ENCODE data around the gene DNAH2. TPM values are rescaled to one million over a fixed set of nuclear protein-coding genes. Genes with fewer than 3 reads are reported as not detected.

The DNAH2 gene
- total and polyA plus RNA-seq, 9 of the 15 experiments (the other 6 are each of a cell fraction or from before 2014, with no cell fraction given) = 0.03 TPM; not detected in 8

DNA sequence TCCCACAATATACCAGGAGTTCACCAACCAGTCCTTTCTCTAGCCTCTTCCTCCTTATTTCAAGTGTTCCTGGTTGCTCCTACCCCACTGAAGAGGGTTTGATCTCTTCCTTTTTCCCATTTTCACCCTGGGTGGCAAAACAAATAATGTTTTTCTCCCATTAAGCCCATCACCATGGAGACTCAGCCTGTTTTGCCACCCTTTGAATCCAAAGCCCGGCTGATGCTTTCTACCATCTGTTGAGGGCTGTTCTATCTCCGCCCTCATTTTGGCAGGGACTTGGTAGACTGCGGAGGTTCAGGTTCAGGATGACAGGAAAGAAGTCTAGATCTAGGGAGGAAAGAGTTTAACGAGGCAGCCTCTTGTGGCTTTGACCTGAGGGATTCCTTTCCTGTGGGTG is 2.6 kb downstream of the DNAH2 start:
- WGBS (ENCODE audit: insufficient coverage, low coverage, missing lambda C conversion rate) = 11% methylated on average over 4 of the region's 4 CpGs
- in situ Hi-C loops (cut with MboI) = no loop called here
- ChIA-PET CTCF (ENCODE audit: low intra/inter-chr PET ratio) (no interaction called here), POLR2A (no interaction called here)
- H3K4me2 ChIP-seq (ENCODE audit: insufficient read depth, low read length) = no peak overlapping the region
- no peak overlapping the region for H2AFZ ChIP-seq (ENCODE audit: low read depth, low read length)
- H4K20me1 ChIP-seq (replicated peaks; ENCODE audit: control insufficient read depth, insufficient read depth, low read length) = no peaks in the 10 kb centered on the region
- H3K9ac ChIP-seq (ENCODE audit: insufficient read depth in 1 of 2, low read depth in 2 of 2, low read length in 2 of 2) = no peak overlapping the region
- no peak overlapping the region for H3K27ac ChIP-seq (ENCODE audit: extremely low read depth, low read depth, low read length)
- ATAC-seq (no peak), FAIRE-seq (no peak), DNase-seq (ENCODE audit: extremely low read depth in 1 of 4, low spot score in 3 of 4) (no peak)
- H3K36me3 ChIP-seq (ENCODE audit: control insufficient read depth, insufficient read depth, low read length) = no peaks in the 10 kb centered on the region
- H3K9me1 ChIP-seq (ENCODE audit: control insufficient read depth, insufficient read depth, low read length) = no peaks in the 10 kb centered on the region
- intact Hi-C loops (cut with micrococcal nuclease) = no loop called here
- H3K27me3 ChIP-seq (ENCODE audit: control insufficient read depth in 2 of 2, insufficient read depth in 2 of 2, low read length in 2 of 2) = peaks cover 24 to 47% of the 10 kb centered on the region in 2 experiments; a peak in 4 of 5 replicates
- no peaks in the 10 kb centered on the region for H3K9me3 ChIP-seq (replicated peaks; ENCODE audit: control insufficient read depth, insufficient read depth, low read depth, low read length)
- peaks cover 6 to 21% of the 10 kb centered on the region in 2 experiments; a peak in 3 of 5 replicates for H3K4me1 ChIP-seq (replicated peaks in 1 of 2; ENCODE audit: control insufficient read depth in 2 of 2, insufficient read depth in 2 of 2, low read length in 2 of 2)
- no peaks in the 10 kb centered on the region for H3K79me2 ChIP-seq (ENCODE audit: control insufficient read depth, insufficient read depth, low read length)
- BruUV-seq (replicated peaks) = no TSS peak
- no peak overlapping the region for H3K4me3 ChIP-seq
- TF ChIP-seq TGIF2 (CRISPR knock-in tag; IDR thresholded peaks at IDR 0.05) (no peak), PCBP1 (IDR thresholded peaks at IDR 0.05; ENCODE audit: low read depth, low read length, poor library complexity, severe bottlenecking) (no peak), HDAC3 (IDR thresholded peaks at IDR 0.05; ENCODE audit: borderline replicate concordance, partially characterized antibody) (no peak), SAFB2 (IDR thresholded peaks at IDR 0.05; ENCODE audit: borderline replicate concordance, low read depth, low read length, severe bottlenecking) (no peak), YBX1 (IDR thresholded peaks at IDR 0.05) (no peak), ZNF311 (CRISPR knock-in tag; IDR thresholded peaks at IDR 0.05) (no peak), HMG20B (CRISPR knock-in tag; IDR thresholded peaks at IDR 0.05) (no peak), KHSRP (IDR thresholded peaks at IDR 0.05) (no peak)
- TF ChIP-seq, protein P1, sequence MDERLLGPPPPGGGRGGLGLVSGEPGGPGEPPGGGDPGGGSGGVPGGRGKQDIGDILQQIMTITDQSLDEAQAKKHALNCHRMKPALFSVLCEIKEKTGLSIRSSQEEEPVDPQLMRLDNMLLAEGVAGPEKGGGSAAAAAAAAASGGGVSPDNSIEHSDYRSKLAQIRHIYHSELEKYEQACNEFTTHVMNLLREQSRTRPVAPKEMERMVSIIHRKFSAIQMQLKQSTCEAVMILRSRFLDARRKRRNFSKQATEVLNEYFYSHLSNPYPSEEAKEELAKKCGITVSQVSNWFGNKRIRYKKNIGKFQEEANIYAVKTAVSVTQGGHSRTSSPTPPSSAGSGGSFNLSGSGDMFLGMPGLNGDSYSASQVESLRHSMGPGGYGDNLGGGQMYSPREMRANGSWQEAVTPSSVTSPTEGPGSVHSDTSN (CRISPR knock-in tag; IDR thresholded peaks at IDR 0.05; ENCODE audit: low read depth) = no peak
- TF ChIP-seq, protein P1 (tag; conservative IDR thresholded peaks at IDR 0.05; ENCODE audit: low read depth) = no peak
- TF ChIP-seq, protein P2, sequence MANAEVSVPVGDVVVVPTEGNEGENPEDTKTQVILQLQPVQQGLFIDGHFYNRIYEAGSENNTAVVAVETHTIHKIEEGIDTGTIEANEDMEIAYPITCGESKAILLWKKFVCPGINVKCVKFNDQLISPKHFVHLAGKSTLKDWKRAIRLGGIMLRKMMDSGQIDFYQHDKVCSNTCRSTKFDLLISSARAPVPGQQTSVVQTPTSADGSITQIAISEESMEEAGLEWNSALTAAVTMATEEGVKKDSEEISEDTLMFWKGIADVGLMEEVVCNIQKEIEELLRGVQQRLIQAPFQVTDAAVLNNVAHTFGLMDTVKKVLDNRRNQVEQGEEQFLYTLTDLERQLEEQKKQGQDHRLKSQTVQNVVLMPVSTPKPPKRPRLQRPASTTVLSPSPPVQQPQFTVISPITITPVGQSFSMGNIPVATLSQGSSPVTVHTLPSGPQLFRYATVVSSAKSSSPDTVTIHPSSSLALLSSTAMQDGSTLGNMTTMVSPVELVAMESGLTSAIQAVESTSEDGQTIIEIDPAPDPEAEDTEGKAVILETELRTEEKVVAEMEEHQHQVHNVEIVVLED (CRISPR knock-in tag; IDR thresholded peaks at IDR 0.05) = no peak
- TF ChIP-seq, protein P3, sequence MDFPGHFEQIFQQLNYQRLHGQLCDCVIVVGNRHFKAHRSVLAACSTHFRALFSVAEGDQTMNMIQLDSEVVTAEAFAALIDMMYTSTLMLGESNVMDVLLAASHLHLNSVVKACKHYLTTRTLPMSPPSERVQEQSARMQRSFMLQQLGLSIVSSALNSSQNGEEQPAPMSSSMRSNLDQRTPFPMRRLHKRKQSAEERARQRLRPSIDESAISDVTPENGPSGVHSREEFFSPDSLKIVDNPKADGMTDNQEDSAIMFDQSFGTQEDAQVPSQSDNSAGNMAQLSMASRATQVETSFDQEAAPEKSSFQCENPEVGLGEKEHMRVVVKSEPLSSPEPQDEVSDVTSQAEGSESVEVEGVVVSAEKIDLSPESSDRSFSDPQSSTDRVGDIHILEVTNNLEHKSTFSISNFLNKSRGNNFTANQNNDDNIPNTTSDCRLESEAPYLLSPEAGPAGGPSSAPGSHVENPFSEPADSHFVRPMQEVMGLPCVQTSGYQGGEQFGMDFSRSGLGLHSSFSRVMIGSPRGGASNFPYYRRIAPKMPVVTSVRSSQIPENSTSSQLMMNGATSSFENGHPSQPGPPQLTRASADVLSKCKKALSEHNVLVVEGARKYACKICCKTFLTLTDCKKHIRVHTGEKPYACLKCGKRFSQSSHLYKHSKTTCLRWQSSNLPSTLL (IDR thresholded peaks at IDR 0.05) = no peak
- TF ChIP-seq, protein P4, sequence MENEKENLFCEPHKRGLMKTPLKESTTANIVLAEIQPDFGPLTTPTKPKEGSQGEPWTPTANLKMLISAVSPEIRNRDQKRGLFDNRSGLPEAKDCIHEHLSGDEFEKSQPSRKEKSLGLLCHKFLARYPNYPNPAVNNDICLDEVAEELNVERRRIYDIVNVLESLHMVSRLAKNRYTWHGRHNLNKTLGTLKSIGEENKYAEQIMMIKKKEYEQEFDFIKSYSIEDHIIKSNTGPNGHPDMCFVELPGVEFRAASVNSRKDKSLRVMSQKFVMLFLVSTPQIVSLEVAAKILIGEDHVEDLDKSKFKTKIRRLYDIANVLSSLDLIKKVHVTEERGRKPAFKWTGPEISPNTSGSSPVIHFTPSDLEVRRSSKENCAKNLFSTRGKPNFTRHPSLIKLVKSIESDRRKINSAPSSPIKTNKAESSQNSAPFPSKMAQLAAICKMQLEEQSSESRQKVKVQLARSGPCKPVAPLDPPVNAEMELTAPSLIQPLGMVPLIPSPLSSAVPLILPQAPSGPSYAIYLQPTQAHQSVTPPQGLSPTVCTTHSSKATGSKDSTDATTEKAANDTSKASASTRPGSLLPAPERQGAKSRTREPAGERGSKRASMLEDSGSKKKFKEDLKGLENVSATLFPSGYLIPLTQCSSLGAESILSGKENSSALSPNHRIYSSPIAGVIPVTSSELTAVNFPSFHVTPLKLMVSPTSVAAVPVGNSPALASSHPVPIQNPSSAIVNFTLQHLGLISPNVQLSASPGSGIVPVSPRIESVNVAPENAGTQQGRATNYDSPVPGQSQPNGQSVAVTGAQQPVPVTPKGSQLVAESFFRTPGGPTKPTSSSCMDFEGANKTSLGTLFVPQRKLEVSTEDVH (IDR thresholded peaks at IDR 0.05; ENCODE audit: low read depth, partially characterized antibody) = no peak

All from K562 (cell line).